Thyroid gland (tissue), 4 donors: ENCODE data around the gene RAPGEF6. TPM values are rescaled to one million over a fixed set of nuclear protein-coding genes. Genes with fewer than 3 reads are reported as not detected.

Source experiments
- DNase-seq, 2 donors: peaks; one replicate each; pipeline ENCODE4 v3.0.0-alpha.2; 2019
- H3K27ac ChIP-seq, 3 donors: fragments of 200-600 bp; sonication (generic); 1 replicate in 2 of 3; 2 replicates in 1 of 3; pipeline ENCODE4 v1.5.1; 2016 to 2019; ENCODE audit warnings: mild to moderate bottlenecking in 1 of 3, moderate library complexity in 1 of 3
- H3K27me3 ChIP-seq: fragments of 200-600 bp; sonication (generic); one replicate; pipeline ENCODE4 v1.5.1; 2019
- H3K36me3 ChIP-seq, 2 donors: fragments of 200-600 bp; sonication (generic); one replicate each; pipeline ENCODE4 v1.5.1; 2016 to 2019
- H3K4me1 ChIP-seq, 2 donors: fragments of 200-600 bp; sonication (generic); one replicate each; pipeline ENCODE4 v1.5.1; 2017 to 2019
- H3K4me3 ChIP-seq, 3 donors: fragments of 200-600 bp; sonication (generic); replicated peaks in 1 of 3; 1 replicate in 2 of 3; 2 replicates in 1 of 3; pipeline ENCODE4 v1.5.1; 2016; ENCODE audit warnings: mild to moderate bottlenecking in 1 of 3
- H3K9me3 ChIP-seq: fragments of 200-600 bp; sonication (generic); one replicate; pipeline ENCODE4 v1.5.1; 2017
- POLR2A ChIP-seq, 2 donors: fragments of 450-650 bp; IDR thresholded peaks; one replicate each; pipeline ENCODE4 v1.6.1; 2017; ENCODE audit warnings: antibody characterized with exemption in 2 of 2, mild to moderate bottlenecking in 2 of 2, moderate library complexity in 1 of 2
- WGBS, 2 donors: methylation state at CpG; one replicate each; pipeline ENCODE4 v1.1.5; 2017; 5-methylcytosine and 5-hydroxymethylcytosine counted together
- intact Hi-C: fragments of 100-400 bp; cut with DNase I; formaldehyde crosslinking; loops from one replicate; pipeline ENCODE4 v1.15.1; 2023
- total RNA-seq, 4 donors: library from RNA; depleted of rRNA; stranded (reverse); fragments of >200 nt; gene quantifications; one replicate each; pipeline ENCODE4 v1.2.3, GENCODE V29; 2016
- TF ChIP-seq, protein P1 (sequence below), 6 experiments: fragments of 200-600 bp in 3 of 6; fragments of 450-650 bp in 3 of 6; sonication (generic) in 3 of 6; IDR thresholded peaks; one replicate each; pipeline ENCODE4 v1.5.1; 2016 to 2019; ENCODE audit warnings: antibody characterized with exemption in 6 of 6, mild to moderate bottlenecking in 2 of 6, inconsistent platforms in 1 of 6, moderate library complexity in 1 of 6

Gene RAPGEF6
- total RNA-seq, 4 donors from 2014 or later: 20.2 to 36.4 (median 25.2) TPM

DNA sequence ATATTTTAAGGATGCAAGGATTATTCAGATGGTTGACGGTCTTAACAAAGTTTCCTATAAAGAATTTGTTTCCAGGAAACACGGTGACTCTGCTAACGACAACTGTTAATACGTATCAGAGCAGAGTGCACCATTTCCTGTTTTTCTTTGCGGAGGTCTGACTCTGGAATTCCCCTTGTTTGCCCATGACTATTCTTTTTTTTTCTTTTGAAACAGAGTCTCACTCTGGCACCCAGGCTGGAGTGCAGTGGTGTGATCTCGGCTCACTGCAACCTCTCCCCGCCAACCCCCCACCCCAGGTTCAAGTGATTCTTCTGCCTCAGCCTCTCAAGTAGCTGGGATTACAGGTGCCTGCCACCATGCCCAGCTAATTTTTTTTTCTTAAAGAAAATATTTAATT is 255.3 kb downstream of the RAPGEF6 start:
- Histone ChIP-seq H3K27me3 (no peaks in the 10 kb centered on the region), H3K4me1 (peaks cover 52 to 65% of the 10 kb centered on the region in 2 donors), H3K9me3 (no peaks in the 10 kb centered on the region), H3K27ac (peak overlapping the region; percentile 63 to 74 (median 73)), H3K4me3 (no peak overlapping the region), H3K36me3 (no peaks in the 10 kb centered on the region)
- peak in 1 of 2 donors; percentile 22 for DNase-seq
- intact Hi-C loops: no loop called here
- TF ChIP-seq, protein P1, sequence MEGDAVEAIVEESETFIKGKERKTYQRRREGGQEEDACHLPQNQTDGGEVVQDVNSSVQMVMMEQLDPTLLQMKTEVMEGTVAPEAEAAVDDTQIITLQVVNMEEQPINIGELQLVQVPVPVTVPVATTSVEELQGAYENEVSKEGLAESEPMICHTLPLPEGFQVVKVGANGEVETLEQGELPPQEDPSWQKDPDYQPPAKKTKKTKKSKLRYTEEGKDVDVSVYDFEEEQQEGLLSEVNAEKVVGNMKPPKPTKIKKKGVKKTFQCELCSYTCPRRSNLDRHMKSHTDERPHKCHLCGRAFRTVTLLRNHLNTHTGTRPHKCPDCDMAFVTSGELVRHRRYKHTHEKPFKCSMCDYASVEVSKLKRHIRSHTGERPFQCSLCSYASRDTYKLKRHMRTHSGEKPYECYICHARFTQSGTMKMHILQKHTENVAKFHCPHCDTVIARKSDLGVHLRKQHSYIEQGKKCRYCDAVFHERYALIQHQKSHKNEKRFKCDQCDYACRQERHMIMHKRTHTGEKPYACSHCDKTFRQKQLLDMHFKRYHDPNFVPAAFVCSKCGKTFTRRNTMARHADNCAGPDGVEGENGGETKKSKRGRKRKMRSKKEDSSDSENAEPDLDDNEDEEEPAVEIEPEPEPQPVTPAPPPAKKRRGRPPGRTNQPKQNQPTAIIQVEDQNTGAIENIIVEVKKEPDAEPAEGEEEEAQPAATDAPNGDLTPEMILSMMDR (IDR thresholded peaks at IDR 0.05): no peak
- TF ChIP-seq POLR2A (IDR thresholded peaks at IDR 0.05): no peak
- 63 to 66% methylated on average over 7 of the region's 7 CpGs for WGBS, 2 donors

DNA sequence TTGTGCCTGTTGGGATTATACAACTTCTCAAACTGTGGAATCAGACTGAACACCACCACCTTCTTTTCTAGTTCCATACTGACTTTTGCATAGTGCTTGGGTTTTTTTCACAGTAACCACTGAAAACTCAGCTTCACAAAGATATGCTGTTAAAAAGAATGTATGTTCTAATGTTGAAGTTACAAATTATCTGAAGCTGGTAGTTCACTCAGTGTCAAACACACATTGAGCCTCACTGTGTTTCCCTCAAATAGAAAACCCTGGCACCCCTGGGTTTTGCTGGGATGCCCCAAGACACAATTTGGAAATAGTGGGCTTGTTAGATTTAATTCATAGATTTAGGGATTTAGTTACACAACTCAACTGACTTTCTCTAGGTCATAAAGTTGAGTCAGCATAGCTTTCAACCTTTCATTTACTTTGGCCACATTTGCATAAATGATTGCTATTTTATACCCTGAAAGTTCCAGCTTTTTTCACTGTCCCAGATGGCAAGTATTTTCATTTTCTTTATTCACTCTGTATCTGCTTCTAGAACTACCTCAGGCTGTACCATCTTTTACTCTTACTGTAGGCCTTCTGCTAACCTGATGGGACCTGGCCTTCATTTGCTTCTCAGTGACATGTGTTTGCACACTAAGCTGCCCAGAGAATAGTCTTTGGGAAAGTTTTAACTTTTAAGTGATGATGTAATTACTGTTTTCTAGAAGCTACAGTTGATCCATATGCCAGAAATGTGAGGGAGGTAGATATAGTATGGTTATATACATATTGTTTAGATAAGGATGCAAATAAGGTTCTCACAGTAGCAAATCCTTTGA is 256.1 kb downstream of the RAPGEF6 start:
- H3K27me3 ChIP-seq: no peaks in the 10 kb centered on the region
- H3K9me3 ChIP-seq: no peaks in the 10 kb centered on the region
- DNase-seq: no peak
- no peaks in the 10 kb centered on the region for H3K36me3 ChIP-seq
- H3K4me1 ChIP-seq: peaks cover 49 to 60% of the 10 kb centered on the region in 2 donors
- peak overlapping the region; percentile 63 to 74 (median 73) for H3K27ac ChIP-seq
- no peak overlapping the region for H3K4me3 ChIP-seq
- intact Hi-C loops: no loop called here
- TF ChIP-seq, protein P1 (IDR thresholded peaks at IDR 0.05): no peak

DNA sequence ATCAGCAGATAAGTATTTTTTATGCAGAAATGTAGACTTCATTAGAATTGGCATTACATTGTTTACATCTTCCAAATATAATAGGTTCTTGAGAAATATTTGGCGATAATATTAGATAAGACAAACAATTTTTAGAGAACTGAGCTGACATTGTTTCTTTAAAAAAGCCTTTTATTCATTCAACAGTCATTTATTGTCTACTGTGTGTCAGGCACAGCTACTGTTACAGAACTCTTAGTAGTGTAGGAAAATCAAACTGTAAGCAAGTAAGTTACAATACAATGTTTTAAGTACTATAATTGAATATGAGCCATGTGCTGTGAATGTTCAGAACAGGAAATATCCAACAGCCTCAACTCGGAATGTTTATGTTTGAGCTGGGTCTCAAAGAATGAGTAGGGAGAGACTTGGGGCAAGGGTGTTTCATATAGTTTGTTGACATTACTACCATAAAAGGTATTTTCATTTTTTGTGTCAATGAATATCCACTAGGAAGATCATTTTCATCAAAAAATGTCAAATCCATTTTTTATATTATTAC is 257.2 kb downstream of the RAPGEF6 start:
- intact Hi-C loops: no loop called here
- no peak overlapping the region for H3K4me3 ChIP-seq
- WGBS, 2 donors: 72 to 82% methylated on average over 2 of the region's 2 CpGs
- H3K36me3 ChIP-seq: no peaks in the 10 kb centered on the region
- H3K27me3 ChIP-seq: no peaks in the 10 kb centered on the region
- no peak for TF ChIP-seq POLR2A (IDR thresholded peaks at IDR 0.05)
- TF ChIP-seq, protein P1 (IDR thresholded peaks at IDR 0.05): no peak
- peaks cover 41 to 57% of the 10 kb centered on the region in 2 donors for H3K4me1 ChIP-seq
- peak overlapping the region in 1 of 3 donors; percentile 74 for H3K27ac ChIP-seq
- DNase-seq: no peak
- no peaks in the 10 kb centered on the region for H3K9me3 ChIP-seq

DNA sequence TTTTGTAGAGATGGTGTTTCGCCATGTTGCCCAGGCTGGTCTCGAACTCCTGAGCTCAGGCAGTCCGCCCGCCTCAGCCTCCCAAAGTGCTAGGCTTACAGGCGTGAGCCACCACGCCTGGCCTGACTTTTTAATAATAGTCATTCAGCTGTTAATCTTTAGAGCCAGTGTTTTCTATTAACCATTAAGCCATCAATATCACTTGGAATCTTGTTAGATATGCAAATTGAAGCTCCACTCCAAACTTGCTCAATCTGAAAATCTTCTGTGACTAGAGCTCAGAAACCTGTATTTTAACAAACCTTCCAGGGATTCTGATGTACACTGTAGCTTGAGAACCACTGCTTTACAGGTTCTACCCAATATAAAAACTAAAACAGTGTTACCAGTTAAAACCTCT is 257.7 kb downstream of the RAPGEF6 start:
- intact Hi-C loops: no loop called here
- Histone ChIP-seq H3K9me3 (no peaks in the 10 kb centered on the region), H3K4me3 (no peak overlapping the region), H3K36me3 (no peaks in the 10 kb centered on the region), H3K27me3 (no peaks in the 10 kb centered on the region), H3K27ac (peak overlapping the region in 1 of 3 donors; percentile 74), H3K4me1 (peaks cover 36 to 52% of the 10 kb centered on the region in 2 donors)
- TF ChIP-seq, protein P1 (IDR thresholded peaks at IDR 0.05): no peak
- no peak for TF ChIP-seq POLR2A (IDR thresholded peaks at IDR 0.05)
- WGBS, 2 donors: 99 to 100% methylated on average over 6 of the region's 6 CpGs
- DNase-seq: no peak

DNA sequence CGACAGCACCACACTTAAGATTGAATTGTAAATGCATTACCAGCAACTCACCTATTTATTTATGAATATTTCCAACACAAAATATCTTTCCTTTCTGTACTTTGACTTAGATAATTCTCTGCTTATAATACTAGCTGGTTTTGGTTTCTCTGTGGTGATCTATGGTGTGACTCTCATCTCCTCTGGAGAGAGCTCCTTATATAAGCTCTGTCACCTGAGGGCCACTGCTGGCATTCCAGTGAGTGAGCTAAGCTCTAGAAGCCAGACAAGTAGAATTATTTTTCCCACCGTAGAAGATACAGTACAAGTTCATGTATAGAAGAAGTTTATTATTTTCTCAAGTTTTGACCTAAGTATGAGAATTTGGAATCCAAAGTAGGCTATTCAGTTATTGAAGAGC is 259.7 kb downstream of the RAPGEF6 start:
- intact Hi-C loops: no loop called here
- no peak overlapping the region for H3K4me3 ChIP-seq
- peak overlapping the region; percentile 43 to 62 (median 43) for H3K27ac ChIP-seq
- H3K4me1 ChIP-seq: peaks cover 16 to 32% of the 10 kb centered on the region in 2 donors
- no peaks in the 10 kb centered on the region for H3K9me3 ChIP-seq
- TF ChIP-seq POLR2A (IDR thresholded peaks at IDR 0.05): no peak
- TF ChIP-seq, protein P1 (IDR thresholded peaks at IDR 0.05): no peak
- H3K36me3 ChIP-seq: no peaks in the 10 kb centered on the region
- 49 to 61% methylated on average over 2 of the region's 2 CpGs for WGBS, 2 donors
- DNase-seq: peak; percentile 59 to 67
- H3K27me3 ChIP-seq: no peaks in the 10 kb centered on the region
